Activated T-helper 17 cell treated with anti-CD3 and anti-CD28 coated beads, Interleukin-2, amount 50 U/mL, for 72 hours (primary cell): ENCODE data around the gene ADK. TPM values are rescaled to one million over a fixed set of nuclear protein-coding genes. Genes with fewer than 3 reads are reported as not detected.

ENCODE experiments used
- ATAC-seq: fragments of 150-1000 bp; cut with Tn5 transposase; replicated peaks from 2 replicates; pipeline ENCODE4 v1.10.0; 2021; ENCODE audit warnings: mild to moderate bottlenecking, moderate library complexity
- H3K27ac Mint-ChIP-seq: one replicate; pipeline ENCODE4 v1.8.0; 2022; ENCODE audit warnings: mixed read lengths
- H3K27me3 Mint-ChIP-seq: one replicate; pipeline ENCODE4 v1.8.0; 2022; ENCODE audit warnings: mixed read lengths
- H3K36me3 Mint-ChIP-seq: one replicate; pipeline ENCODE4 v1.8.0; 2022; ENCODE audit warnings: low read depth, mild to moderate bottlenecking, mixed read lengths
- H3K4me1 Mint-ChIP-seq: one replicate; pipeline ENCODE4 v1.8.0; 2022; ENCODE audit warnings: mixed read lengths
- H3K4me3 Mint-ChIP-seq: one replicate; pipeline ENCODE4 v1.8.0; 2022; ENCODE audit warnings: mild to moderate bottlenecking, mixed read lengths
- H3K9me3 Mint-ChIP-seq: one replicate; pipeline ENCODE4 v1.8.0; 2022; ENCODE audit warnings: mixed read lengths
- total RNA-seq, 2 donors: library from RNA; stranded (reverse); gene quantifications; one replicate each; pipeline ENCODE4 v1.2.3, GENCODE V29; 2022

Gene ADK
- total RNA-seq, 2 donors from 2014 or later, result 51.4 to 72.1 TPM

GRCh38 chr10:74706966-74707365, 555.9 kb downstream of the ADK start:
- no peaks in the 10 kb centered on the region for H3K9me3 Mint-ChIP-seq
- H3K27ac Mint-ChIP-seq, result no peak overlapping the region
- no peak for ATAC-seq
- no peak overlapping the region for H3K4me3 Mint-ChIP-seq
- H3K4me1 Mint-ChIP-seq, result no peaks in the 10 kb centered on the region
- H3K27me3 Mint-ChIP-seq, result no peaks in the 10 kb centered on the region
- H3K36me3 Mint-ChIP-seq, result peaks cover 43% of the 10 kb centered on the region

- Mint-ChIP-seq H3K9me3 (no peaks in the 10 kb centered on the region), H3K27me3 (no peaks in the 10 kb centered on the region), H3K36me3 (peaks cover 32% of the 10 kb centered on the region), H3K4me1 (no peaks in the 10 kb centered on the region), H3K27ac (no peak overlapping the region), H3K4me3 (no peak overlapping the region)
- no peak for ATAC-seq
Observed at GRCh38 chr10:74708246-74708645, 557.2 kb downstream of the ADK start.

GRCh38 chr10:74718208-74718607, 567.2 kb downstream of the ADK start:
- Mint-ChIP-seq H3K4me1 (peaks cover 3% of the 10 kb centered on the region), H3K4me3 (no peak overlapping the region), H3K27ac (no peak overlapping the region), H3K9me3 (peaks cover 16% of the 10 kb centered on the region), H3K27me3 (no peaks in the 10 kb centered on the region), H3K36me3 (peaks cover 16% of the 10 kb centered on the region)
- ATAC-seq, result no peak

- H3K27me3 Mint-ChIP-seq, result no peaks in the 10 kb centered on the region
- no peaks in the 10 kb centered on the region for H3K36me3 Mint-ChIP-seq
- no peak overlapping the region for H3K4me3 Mint-ChIP-seq
- peaks cover 6% of the 10 kb centered on the region for H3K9me3 Mint-ChIP-seq
- no peaks in the 10 kb centered on the region for H3K4me1 Mint-ChIP-seq
- ATAC-seq, result no peak
- no peak overlapping the region for H3K27ac Mint-ChIP-seq
Observed at GRCh38 chr10:74728225-74728624, 577.2 kb downstream of the ADK start.

- no peaks in the 10 kb centered on the region for H3K4me1 Mint-ChIP-seq
- H3K36me3 Mint-ChIP-seq, result no peaks in the 10 kb centered on the region
- no peak overlapping the region for H3K27ac Mint-ChIP-seq
- H3K9me3 Mint-ChIP-seq, result peaks cover 3% of the 10 kb centered on the region
- H3K27me3 Mint-ChIP-seq, result no peaks in the 10 kb centered on the region
- no peak overlapping the region for H3K4me3 Mint-ChIP-seq
- no peak for ATAC-seq
Observed at GRCh38 chr10:74730246-74730645, 579.2 kb downstream of the ADK start.

- no peak overlapping the region for H3K27ac Mint-ChIP-seq
- peaks cover 3% of the 10 kb centered on the region for H3K9me3 Mint-ChIP-seq
- no peak for ATAC-seq
- H3K4me3 Mint-ChIP-seq, result no peak overlapping the region
- H3K36me3 Mint-ChIP-seq, result no peaks in the 10 kb centered on the region
- H3K4me1 Mint-ChIP-seq, result peaks cover 4% of the 10 kb centered on the region
- H3K27me3 Mint-ChIP-seq, result no peaks in the 10 kb centered on the region
Observed at GRCh38 chr10:74733612-74734011, 582.6 kb downstream of the ADK start.

GRCh38 chr10:74736029-74736428, 585.0 kb downstream of the ADK start:
- Mint-ChIP-seq H3K4me3 (no peak overlapping the region), H3K36me3 (no peaks in the 10 kb centered on the region), H3K27me3 (no peaks in the 10 kb centered on the region), H3K9me3 (peaks cover 3% of the 10 kb centered on the region), H3K4me1 (peaks cover 12% of the 10 kb centered on the region), H3K27ac (no peak overlapping the region)
- ATAC-seq, result no peak

GRCh38 chr10:74738052-74738451, 587.0 kb downstream of the ADK start:
- peak overlapping the region; percentile 68 for H3K4me3 Mint-ChIP-seq
- H3K27ac Mint-ChIP-seq, result peak overlapping the region; percentile 96
- no peaks in the 10 kb centered on the region for H3K27me3 Mint-ChIP-seq

GRCh38 chr10:74738542-74738941, 587.5 kb downstream of the ADK start:
- no peak for ATAC-seq
- Mint-ChIP-seq H3K9me3 (peaks cover 3% of the 10 kb centered on the region), H3K27me3 (no peaks in the 10 kb centered on the region), H3K4me1 (peaks cover 12% of the 10 kb centered on the region), H3K36me3 (no peaks in the 10 kb centered on the region), H3K4me3 (peak overlapping the region; percentile 68), H3K27ac (peak overlapping the region; percentile 96)

More at GRCh38 chr10:74738052-74738451, 587.0 kb downstream of the ADK start:
- Mint-ChIP-seq H3K4me1 (peaks cover 12% of the 10 kb centered on the region), H3K36me3 (no peaks in the 10 kb centered on the region), H3K9me3 (peaks cover 3% of the 10 kb centered on the region)
- ATAC-seq, result no peak

- Mint-ChIP-seq H3K4me3 (peak overlapping the region; percentile 68), H3K9me3 (no peaks in the 10 kb centered on the region), H3K27me3 (no peaks in the 10 kb centered on the region), H3K4me1 (peaks cover 12% of the 10 kb centered on the region), H3K27ac (peak overlapping the region; percentile 96), H3K36me3 (no peaks in the 10 kb centered on the region)
- ATAC-seq, result peak; percentile 94
Observed at GRCh38 chr10:74738985-74739567, 588.1 kb downstream of the ADK start.

- no peak for ATAC-seq
- no peaks in the 10 kb centered on the region for H3K36me3 Mint-ChIP-seq
- H3K4me1 Mint-ChIP-seq, result peaks cover 10% of the 10 kb centered on the region
- H3K27me3 Mint-ChIP-seq, result no peaks in the 10 kb centered on the region
- no peaks in the 10 kb centered on the region for H3K9me3 Mint-ChIP-seq
- H3K27ac Mint-ChIP-seq, result no peak overlapping the region
- no peak overlapping the region for H3K4me3 Mint-ChIP-seq
Observed at GRCh38 chr10:74743401-74743800, 592.4 kb downstream of the ADK start.

GRCh38 chr10:74745449-74745848, 594.4 kb downstream of the ADK start:
- H3K27ac Mint-ChIP-seq, result no peak overlapping the region
- no peaks in the 10 kb centered on the region for H3K36me3 Mint-ChIP-seq
- no peak for ATAC-seq
- H3K27me3 Mint-ChIP-seq, result no peaks in the 10 kb centered on the region
- no peak overlapping the region for H3K4me3 Mint-ChIP-seq
- H3K9me3 Mint-ChIP-seq, result no peaks in the 10 kb centered on the region
- H3K4me1 Mint-ChIP-seq, result no peaks in the 10 kb centered on the region

GRCh38 chr10:74746813-74747212, 595.8 kb downstream of the ADK start:
- Mint-ChIP-seq H3K4me1 (peaks cover 5% of the 10 kb centered on the region), H3K27ac (no peak overlapping the region), H3K9me3 (no peaks in the 10 kb centered on the region), H3K36me3 (no peaks in the 10 kb centered on the region), H3K27me3 (no peaks in the 10 kb centered on the region), H3K4me3 (no peak overlapping the region)
- no peak for ATAC-seq

GRCh38 chr10:74748468-74749031, 597.5 kb downstream of the ADK start:
- ATAC-seq, result no peak
- Mint-ChIP-seq H3K27me3 (no peaks in the 10 kb centered on the region), H3K4me1 (peaks cover 5% of the 10 kb centered on the region), H3K27ac (no peak overlapping the region), H3K4me3 (no peak overlapping the region), H3K9me3 (no peaks in the 10 kb centered on the region), H3K36me3 (no peaks in the 10 kb centered on the region)

- ATAC-seq, result peak; percentile 87
- Mint-ChIP-seq H3K4me3 (no peak overlapping the region), H3K27me3 (no peaks in the 10 kb centered on the region), H3K27ac (no peak overlapping the region), H3K4me1 (peaks cover 5% of the 10 kb centered on the region), H3K9me3 (no peaks in the 10 kb centered on the region), H3K36me3 (no peaks in the 10 kb centered on the region)
Observed at GRCh38 chr10:74750848-74751274, 599.8 kb downstream of the ADK start.
